Superior temporal gyrus (tissue), 1 donor: ENCODE measurements around the gene TOX2.

Source experiments
- DNase-seq: peaks from one replicate; pipeline ENCODE4 v3.0.0-alpha.2; 2016; ENCODE audit errors: extremely low spot score

Gene TOX2

DNA sequence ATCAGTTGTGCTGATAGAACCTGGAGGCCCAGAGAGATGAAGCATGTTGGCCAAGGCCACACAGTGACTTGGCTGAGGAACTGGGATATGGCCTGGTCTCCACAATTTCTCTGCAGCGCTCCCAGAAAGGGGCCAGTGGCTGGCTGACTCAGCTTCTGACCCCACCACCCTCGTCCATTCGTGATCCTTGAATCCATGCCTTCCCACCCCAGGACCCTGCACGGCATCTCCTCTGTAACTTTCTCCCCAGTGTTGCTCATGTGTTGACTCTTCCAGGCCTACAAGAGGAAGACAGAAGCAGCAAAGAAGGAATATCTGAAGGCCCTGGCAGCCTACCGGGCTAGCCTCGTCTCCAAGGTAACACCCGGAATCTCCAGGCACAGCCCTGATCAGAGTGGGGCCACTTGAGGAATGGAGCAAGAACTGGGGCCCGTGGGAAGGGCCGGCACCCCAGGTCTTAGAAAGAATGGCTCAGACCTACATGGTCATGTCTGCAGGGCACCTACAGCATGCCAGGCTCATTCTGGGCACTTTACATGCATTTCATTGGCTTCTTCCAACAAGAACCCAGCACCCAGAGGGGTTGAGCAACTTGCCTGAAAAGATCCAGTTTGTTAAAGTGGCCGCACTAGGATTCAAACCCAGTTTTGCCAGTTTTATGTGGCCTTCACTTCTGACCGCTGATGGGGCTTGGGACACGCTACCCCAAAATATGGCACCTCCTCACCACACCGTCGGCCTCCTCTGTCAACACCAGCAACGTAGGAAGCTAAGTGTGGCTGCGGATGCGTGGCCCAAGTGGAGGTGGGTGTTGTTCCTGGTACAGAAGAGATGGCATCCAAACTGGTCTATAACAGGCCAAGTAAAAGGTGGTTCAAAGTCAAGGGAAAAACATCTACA, 150.1 kb downstream of the TOX2 start:
- DNase-seq = no peak

- DNase-seq = no peak
Observed at GRCh38 chr20:44065401-44066340, 151.0 kb downstream of the TOX2 start.

DNA sequence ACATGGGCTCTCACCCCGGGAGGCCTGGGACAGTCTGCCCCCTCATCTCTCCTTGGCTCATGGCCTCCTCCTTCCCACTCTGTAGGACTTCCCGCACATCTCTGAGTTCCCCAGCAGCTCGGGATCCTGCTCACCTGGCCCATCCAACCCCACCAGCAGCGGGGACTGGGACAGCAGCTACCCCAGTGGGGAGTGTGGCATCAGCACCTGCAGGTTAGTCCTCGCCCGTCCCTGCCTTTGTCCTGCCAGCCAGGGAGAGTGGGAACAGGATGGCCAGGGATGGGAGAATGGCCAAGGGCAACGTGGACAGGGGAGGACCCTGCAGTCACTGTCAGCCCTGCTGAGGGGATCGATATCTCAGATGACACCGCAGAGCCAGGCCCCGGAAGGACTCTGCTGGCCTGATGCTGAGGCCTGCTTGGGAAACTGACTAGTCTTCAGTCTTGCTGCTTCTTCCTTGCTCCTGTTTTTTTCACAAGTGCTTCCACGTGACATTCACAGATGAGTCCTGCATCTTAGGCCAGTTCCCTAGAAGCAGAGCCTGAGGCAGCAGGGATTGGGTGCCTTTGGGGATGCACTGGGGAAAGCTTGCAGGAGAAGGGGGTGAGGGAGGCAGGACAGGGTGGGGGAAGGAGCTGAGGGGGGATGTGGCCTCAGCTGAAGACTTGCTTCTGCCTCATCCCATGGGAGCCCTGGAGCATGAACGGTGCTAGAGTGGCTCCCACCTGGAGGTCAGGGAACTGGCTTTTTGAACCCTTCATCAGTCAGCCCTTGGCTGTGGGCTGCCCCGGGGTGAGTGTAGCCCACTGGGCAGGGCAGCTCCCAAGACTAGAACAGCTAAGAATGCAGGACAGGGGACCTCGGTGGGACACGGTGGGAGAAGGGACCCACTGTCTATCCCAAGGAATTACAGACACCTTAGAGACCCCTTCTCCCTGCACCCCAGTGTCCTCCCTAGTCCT, 152.3 kb downstream of the TOX2 start:
- DNase-seq = no peak

- no peak for DNase-seq
Observed at GRCh38 chr20:44067650-44068081, 153.0 kb downstream of the TOX2 start.

DNA sequence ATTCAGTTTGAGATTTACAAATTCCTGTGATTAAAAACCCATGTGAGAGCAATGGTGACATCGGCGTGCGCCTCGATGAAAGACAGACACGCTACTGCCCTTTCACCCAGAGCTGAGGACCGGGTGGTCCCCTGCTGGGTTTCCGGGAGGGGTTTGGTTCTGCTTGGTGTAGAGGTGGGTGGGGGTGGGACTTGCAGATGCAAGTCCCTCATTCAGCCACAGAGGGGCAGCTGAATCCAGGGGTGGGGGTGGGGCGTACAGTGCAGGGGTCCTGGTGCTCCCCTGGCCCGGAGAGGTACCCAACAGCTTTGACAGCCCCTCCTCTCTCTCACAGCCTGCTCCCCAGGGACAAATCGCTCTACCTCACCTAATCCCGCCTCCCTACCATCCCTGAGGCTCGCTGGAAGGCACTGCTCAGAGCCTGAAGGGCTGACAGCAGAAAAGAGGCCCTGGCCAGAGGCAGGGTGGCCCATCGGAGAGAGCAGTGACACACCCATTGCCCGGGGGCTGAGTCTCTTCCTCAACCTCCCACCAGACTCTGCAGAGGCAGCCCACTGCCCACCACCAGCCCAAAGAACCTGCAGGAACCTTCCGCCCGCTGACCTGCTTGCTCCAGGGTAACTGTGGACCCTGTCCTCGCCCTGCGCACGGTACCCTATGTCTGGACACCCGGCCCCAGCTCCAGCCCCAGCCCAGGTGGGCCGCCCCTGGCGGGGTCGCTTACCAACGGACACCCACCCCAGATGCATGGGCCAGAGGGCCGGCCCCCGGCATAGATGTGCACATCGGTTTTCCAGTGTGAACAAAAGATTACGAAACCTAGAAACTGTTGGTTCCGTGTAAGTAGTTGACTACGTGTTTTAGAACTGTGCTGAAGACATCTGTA, 153.9 kb downstream of the TOX2 start:
- DNase-seq = no peak

- no peak for DNase-seq
Observed at GRCh38 chr20:44069203-44070011, 154.8 kb downstream of the TOX2 start.

DNA sequence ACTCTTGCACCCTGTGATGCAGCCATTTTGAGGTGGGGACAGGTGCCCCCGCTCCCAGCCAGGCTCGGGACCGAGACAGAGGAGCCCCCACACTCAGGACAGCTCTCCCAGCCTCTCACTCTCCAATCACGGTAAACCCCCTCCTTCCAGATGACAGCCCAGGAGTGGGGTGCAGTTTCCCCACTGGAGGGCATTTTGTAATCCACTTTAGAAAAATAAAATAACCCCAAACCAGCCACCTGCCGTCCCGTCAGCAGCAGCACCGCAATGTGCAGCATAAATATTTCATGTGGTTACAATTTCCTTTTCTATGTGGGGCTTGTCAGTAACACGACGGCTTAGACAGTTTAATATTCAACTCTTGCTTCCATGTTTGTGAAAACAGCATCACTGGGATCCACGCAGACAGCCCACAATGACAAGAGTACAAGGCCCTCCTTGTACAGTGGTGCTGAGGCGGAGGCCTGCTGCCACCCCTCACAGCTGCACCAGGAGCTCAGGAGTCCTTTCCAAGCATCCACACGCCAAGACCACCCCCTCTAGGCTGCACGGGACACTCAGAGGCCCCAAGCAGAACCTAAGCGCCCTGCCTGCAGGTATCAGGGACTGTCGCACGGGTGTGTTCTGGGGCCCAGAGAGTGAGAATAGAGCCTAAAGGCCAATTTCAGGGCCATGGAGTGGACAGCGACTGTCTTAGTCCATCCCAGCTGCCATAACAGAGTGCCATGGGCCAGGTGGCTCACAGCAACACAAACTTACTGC, 155.7 kb downstream of the TOX2 start:
- DNase-seq = peak; percentile 37

DNA sequence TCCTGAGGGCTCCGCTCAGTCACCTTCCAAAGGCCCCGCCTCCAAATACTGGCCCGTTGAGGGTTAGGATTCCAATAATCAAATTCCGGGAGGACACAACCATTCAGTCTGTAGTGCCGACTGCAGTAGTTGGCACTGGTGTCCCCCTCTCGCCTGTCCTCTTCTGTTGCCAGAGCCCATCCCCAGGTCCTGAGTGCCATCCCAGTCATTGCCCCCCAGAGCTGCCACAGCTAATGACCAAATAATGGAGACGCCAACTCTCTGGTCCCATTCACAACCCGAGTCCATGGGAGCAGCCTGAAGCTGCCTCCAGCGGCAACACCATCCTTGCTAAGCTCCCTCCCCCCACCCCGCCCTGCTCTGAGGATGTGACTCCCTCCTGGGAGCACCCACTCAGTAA, 156.4 kb downstream of the TOX2 start:
- DNase-seq = no peak

GRCh38 chr20:44071526-44072111, 157.0 kb downstream of the TOX2 start:
- no peak for DNase-seq

- DNase-seq = no peak
Observed at GRCh38 chr20:44072384-44072783, 157.7 kb downstream of the TOX2 start.

DNA sequence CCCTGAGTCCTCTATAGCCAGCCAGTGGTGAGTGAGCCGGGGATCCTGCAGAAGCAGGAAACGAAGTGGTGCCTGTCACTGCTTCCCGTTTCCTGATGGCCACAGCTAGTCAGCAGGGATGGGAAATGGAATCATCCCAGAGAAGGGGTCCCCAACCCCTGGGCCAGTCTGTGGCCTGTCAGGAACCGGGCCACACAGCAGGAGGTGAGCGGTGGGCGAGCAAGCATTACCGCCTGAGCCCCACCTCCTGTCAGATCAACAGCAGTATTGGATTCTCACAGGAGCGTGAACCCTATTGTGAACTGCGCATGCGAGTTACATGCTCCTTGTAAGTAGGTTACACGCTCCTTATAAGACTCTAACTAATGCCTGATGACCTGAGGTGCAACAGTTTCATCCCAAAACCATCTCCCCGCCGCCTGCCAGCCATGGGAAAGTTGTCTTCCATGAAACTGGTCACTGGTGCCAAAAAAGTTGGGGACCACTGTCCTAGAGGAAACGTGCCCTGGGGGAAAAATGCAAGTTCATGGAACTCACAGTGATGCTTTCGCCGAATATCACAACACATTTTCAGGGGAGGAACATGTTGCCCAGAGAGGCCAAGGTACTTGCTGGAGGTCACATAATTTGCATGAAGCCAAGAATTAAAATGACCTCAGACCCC, 158.5 kb downstream of the TOX2 start:
- no peak for DNase-seq

DNA sequence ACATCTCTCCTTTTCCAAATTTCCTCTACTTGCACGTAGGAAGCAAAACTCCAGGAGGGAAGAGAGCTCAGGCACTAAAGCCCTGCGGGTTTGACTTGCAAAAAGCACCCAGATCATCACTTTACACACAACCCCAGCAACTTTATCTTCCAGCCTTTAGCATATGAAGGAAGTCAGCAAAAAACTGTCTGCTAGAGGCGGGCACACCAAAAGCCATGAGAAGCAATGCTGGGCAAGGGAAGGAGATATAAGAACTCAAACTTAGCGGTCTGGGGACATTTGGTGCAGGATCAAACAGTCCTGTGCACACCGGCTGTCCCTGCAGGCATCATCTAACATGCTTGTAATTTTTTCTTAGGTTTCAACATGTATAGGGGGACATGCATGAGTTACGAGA, 159.0 kb downstream of the TOX2 start:
- no peak for DNase-seq

GRCh38 chr20:44074252-44075151, 159.8 kb downstream of the TOX2 start:
- peak; percentile 25 for DNase-seq

GRCh38 chr20:44075191-44075949, 160.7 kb downstream of the TOX2 start:
- no peak for DNase-seq

- DNase-seq = no peak
Observed at GRCh38 chr20:44075950-44076232, 161.2 kb downstream of the TOX2 start.

GRCh38 chr20:44079291-44079690, 164.6 kb downstream of the TOX2 start:
- no peak for DNase-seq
